Daoy (cell line): ENCODE results near the gene FMN1. TPM values are rescaled to one million over a fixed set of nuclear protein-coding genes. Genes with fewer than 3 reads are reported as not detected.

Experiments
- DNase-seq: peaks from one replicate; pipeline ENCODE4 v3.0.0-alpha.2; 2015; ENCODE audit warnings: low read depth
- total RNA-seq: library from RNA; depleted of rRNA; stranded (reverse); fragments of >200 nt; shearing (Covaris generic); gene quantifications from 2 replicates; pipeline ENCODE4 v1.2.3, GENCODE V29; 2014

Gene FMN1
- total RNA-seq, 1 experiment from 2014 or later = 4.9 TPM

DNA sequence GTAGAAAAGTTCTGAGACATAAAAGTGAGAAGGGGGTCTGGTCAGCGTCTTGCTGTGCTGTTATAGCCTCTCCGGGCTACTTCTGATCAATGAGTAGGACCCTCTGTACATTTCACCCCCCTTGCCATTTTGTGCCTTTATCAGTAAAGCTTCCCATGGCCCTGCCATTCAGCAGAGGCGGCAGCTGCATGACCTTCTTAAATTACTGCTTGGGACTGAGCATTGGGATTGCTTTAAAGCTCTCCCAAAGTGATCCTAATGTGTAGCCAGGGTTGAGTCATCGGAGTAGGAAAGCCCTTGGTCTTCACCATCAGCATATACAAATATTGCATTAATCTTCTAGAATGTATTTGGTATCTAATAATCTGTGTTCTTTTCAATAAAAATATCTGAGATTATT lies 70.2 kb downstream of the FMN1 start:
- DNase-seq = no peak

GRCh38 chr15:33119865-33120264 lies 74.6 kb downstream of the FMN1 start:
- DNase-seq = no peak

DNA sequence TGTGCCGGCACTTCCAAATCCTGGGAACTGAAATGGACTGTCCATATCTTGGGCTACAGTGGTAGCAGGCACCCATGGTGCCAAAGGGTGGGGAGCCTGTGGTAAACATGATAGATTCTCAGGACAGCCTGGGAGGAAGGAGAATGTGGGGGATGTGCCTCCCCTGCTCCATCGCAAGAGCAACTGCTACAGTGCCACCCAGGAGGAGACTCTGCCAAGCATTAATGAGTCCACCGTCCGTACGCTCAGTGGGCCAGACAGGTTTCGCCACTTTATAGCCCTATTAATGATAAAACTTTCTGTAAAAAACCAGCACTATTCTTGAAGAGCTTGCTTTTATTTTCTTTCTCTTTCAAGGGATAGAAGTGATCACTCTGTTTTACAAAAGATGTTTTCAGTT lies 75.2 kb downstream of the FMN1 start:
- no peak for DNase-seq

- DNase-seq = no peak
Measured at GRCh38 chr15:33116198-33116597, 78.3 kb downstream of the FMN1 start.

DNA sequence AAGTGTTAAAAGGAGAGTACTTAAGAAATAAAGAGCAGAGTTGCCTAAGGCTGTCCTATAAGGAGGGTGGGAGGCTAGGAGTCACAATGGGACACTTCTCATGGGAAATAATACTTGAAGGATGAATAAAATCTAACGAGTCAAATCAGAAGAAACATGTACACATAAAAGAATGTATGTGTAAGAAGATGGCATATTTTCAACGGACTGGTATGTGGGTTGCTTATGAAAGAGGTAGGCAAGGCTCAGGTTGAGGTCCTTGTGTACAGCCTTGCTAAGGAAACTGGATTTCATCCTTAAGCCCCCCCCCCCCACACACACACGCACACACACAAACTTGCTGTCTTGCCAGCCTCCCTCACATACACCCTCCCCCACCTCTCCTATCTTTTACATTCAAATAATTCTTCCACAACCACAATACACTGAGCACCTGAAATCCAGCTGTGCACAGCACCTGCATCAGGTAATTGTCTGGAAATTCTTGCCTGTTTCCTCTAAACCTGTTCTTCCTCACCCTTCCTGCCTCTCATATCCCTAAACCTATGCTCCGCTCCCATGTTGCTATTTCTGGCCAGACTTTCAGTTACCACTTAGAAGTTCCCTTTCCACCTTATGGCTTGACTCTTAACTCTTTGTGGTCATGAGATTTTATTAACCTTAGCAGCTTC lies 79.2 kb downstream of the FMN1 start:
- no peak for DNase-seq

DNA sequence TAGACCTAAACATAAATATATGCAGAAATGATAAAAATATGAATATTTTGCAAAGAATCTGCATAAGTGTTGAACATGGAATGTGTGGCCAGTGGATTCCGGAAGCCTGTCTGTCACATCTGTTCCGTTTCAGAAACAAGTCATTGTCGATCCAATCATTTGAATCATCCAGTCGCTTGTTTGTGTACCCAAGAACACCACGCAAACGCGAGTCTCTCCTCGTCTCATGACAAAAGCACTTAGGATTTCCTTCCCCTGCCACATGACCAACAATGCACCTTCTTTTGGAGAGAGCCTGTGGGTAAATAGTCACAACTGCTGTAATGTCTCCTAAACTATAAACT lies 80.2 kb downstream of the FMN1 start:
- no peak for DNase-seq

GRCh38 chr15:33113666-33114373 lies 80.7 kb downstream of the FMN1 start:
- DNase-seq = no peak

- no peak for DNase-seq
Measured at GRCh38 chr15:33112541-33113105, 81.9 kb downstream of the FMN1 start.

DNA sequence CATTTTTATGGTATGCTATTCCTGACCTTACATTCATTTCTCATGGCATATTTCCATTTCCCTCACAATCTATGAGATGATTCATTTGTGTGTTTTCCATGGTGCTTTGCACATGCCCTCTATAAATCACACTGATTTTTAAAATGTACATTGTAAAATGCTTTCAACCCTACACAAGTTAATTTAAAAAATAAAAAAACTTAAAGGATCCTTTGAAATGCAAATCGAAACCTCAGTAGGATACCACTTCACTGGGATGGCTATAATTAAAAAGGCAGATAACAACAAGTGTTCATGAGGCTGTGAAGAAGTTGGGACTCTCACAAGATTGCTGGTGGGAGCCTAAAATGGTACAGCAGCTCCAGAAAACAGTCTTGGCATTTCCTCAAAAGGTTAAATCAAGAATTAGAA lies 83.5 kb downstream of the FMN1 start:
- DNase-seq = peak; percentile 37

DNA sequence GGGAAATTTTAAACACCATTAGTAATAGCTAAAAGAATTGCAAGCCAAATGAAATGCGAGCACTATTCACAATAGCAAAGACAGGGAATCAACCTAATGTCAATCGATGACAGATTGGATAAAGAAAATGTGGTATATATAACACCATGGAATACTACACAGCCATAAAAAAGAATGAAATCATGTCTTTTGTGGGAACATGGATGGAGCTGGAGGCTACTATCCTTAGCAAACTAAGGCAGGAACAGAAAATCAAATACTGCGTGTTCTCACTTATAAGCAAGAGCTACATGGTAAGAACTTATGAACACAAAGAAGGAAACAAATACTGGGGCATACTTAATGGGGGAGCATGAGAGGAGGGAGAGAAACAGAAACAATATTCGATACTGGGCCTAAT lies 85.2 kb downstream of the FMN1 start:
- DNase-seq = no peak

GRCh38 chr15:33108518-33108917 lies 86.0 kb downstream of the FMN1 start:
- no peak for DNase-seq

- peak; percentile 63 for DNase-seq
Measured at GRCh38 chr15:33107950-33108349, 86.6 kb downstream of the FMN1 start.

DNA sequence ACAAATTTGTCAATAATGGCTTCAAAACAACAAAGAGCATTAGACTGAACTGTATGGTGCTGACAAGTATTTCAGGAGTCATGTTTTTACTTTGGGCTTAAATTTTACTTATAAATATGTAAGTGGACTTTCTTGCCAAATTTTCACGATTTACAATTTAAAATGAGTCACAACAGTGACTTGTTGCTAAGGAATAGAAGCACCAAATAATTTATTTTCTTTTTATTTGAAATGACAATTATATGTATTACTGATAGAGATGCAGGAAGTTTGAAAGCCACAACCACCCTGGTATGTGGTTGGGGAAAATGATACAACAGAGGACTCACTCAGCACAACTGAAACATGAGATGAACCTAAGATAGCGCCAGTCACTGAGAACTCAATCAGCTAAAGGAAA lies 90.3 kb downstream of the FMN1 start:
- peak; percentile 85 for DNase-seq

- no peak for DNase-seq
Measured at GRCh38 chr15:33101036-33101435, 93.5 kb downstream of the FMN1 start.

DNA sequence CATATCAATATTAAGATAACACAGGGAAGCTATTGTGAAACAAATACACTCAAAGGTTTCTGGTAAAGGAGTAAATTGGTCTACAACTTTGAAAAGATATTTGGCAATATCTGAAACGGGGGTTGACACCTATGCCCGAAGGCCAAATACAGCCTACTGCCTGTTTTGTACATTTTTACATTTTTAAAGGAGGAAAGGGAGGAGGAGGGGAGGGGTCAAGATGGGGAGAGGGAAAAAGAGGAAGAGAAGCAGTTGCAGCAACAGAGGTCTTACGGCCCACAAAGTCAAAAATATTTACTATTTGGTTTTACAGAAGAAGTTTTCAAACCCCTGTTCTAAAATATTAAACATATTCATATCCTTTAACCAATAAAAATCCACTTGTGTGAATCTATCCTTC lies 94.2 kb downstream of the FMN1 start:
- no peak for DNase-seq

GRCh38 chr15:33099739-33100138 lies 94.8 kb downstream of the FMN1 start:
- DNase-seq = no peak

- DNase-seq = no peak
Measured at GRCh38 chr15:33099213-33099612, 95.3 kb downstream of the FMN1 start.

- peak; percentile 87 for DNase-seq
Measured at GRCh38 chr15:33098094-33099058, 96.1 kb downstream of the FMN1 start.

DNA sequence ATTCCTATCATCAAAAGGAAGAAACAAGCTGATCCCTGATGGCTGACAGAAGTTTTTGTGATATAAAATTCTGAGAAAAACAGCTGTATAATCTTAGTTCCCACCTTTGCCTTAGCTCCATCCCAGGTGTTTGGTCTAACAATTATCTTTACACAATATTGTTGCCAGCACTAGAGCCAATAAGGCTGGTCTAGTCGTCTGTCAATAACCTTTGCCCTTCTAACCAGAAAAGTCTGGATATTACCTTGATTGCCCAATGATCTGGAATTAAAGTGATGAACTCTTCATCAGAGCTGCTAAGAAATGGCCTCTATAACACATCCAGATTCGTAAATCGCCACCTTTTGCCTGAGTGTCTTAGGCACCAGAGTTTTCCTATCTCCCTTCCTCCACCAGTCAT lies 98.4 kb downstream of the FMN1 start:
- no peak for DNase-seq

DNA sequence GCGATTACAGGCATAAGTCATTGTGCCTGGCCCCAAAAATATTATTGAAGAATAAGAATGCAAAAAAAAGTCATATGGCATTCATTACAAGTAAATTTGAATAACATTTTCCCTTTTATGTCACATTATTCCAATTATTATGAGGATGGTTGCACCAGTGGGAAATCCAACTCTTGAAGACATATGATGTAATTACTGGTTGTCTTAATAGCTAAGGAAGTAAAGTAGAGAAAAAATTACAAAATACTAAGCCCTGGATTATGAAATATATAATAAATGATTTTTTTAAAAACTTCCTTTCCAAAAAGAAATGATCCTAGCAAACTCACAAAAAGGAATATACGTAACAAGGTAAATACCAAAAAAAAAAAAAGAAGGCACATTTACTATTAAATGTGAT lies 98.9 kb downstream of the FMN1 start:
- DNase-seq = no peak

- no peak for DNase-seq
Measured at GRCh38 chr15:33094336-33094735, 100.2 kb downstream of the FMN1 start.

- no peak for DNase-seq
Measured at GRCh38 chr15:33093222-33093621, 101.3 kb downstream of the FMN1 start.
